Upper lobe of right lung (tissue), 1 donor: ENCODE measurements around the gene DCUN1D3. TPM values are rescaled to one million over a fixed set of nuclear protein-coding genes. Genes with fewer than 3 reads are reported as not detected.
"Not testable (repeated sequence)": the region's sequence is repeated elsewhere in the genome, so short reads cannot be mapped to it uniquely, and the experiment has no call there.

Experiments used
- ATAC-seq: fragments of 200-7000 bp; cut with Tn5 transposase; one replicate; pipeline ENCODE4 v1.9.1; 2020; ENCODE audit warnings: mild to moderate bottlenecking, moderate library complexity
- DNase-seq: peaks from one replicate; pipeline ENCODE4 v3.0.0-alpha.2; 2020
- H3K27ac ChIP-seq: fragments of 200-600 bp; one replicate; pipeline ENCODE4 v1.8.0; 2022
- H3K27me3 ChIP-seq: fragments of 200-600 bp; one replicate; pipeline ENCODE4 v1.8.0; 2022; ENCODE audit warnings: mild to moderate bottlenecking
- H3K36me3 ChIP-seq: fragments of 200-600 bp; one replicate; pipeline ENCODE4 v1.8.0; 2022
- H3K4me1 ChIP-seq: fragments of 200-600 bp; one replicate; pipeline ENCODE4 v1.8.0; 2022
- H3K4me3 ChIP-seq: fragments of 200-600 bp; one replicate; pipeline ENCODE4 v1.8.0; 2022; ENCODE audit warnings: mild to moderate bottlenecking
- H3K9me3 ChIP-seq: fragments of 200-600 bp; one replicate; pipeline ENCODE4 v1.8.0; 2022
- CTCF ChIP-seq: fragments of 200-600 bp; IDR thresholded peaks from one replicate; pipeline ENCODE4 v1.8.0; 2022; ENCODE audit warnings: antibody characterized with exemption
- intact Hi-C: fragments of 100-400 bp; cut with DNase I; formaldehyde crosslinking; loops from one replicate; pipeline ENCODE4 v1.11.0; 2022
- total RNA-seq: library from RNA; stranded (reverse); fragmentation: NEBNext Ultra II Directional; extraction: Animal tissue kit (Norgen Biotek cat#: 25700); gene quantifications from one replicate; pipeline ENCODE4 v1.2.1, GENCODE V29; 2021
- donor health status: DM: no; HTN: yes; CAD: no; lungs with severe emphysema.

DCUN1D3 gene
- total RNA-seq, 1 donor from 2014 or later: 28.7 TPM

DNA sequence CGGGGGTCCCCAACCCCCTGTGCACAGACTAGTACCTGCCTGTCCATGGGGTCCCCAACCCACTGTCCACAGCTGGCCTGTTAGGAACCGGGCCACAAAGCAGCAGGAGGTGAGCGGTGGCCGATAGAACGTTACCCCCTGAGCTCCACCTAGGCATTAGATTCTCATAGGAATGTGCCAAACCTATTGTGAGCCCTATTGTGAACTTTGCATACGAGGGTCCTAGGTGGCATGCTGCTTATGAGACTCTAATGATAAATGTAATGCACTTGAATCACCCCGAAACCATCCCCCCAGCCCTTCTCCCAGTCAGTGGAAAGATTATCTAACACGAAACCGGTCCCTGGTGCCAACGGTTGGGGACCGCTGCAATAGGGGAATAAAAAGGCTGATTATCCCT, 92.3 kb downstream of the DCUN1D3 start:
- no peak for TF ChIP-seq CTCF
- intact Hi-C loops: no loop called here
- Histone ChIP-seq H3K9me3 (no peaks in the 10 kb centered on the region), H3K4me1 (peaks cover 6% of the 10 kb centered on the region), H3K27ac (no peak overlapping the region), H3K36me3 (no peaks in the 10 kb centered on the region), H3K27me3 (no peaks in the 10 kb centered on the region), H3K4me3 (no peak overlapping the region)
- ATAC-seq (no peak), DNase-seq (no peak)

DNA sequence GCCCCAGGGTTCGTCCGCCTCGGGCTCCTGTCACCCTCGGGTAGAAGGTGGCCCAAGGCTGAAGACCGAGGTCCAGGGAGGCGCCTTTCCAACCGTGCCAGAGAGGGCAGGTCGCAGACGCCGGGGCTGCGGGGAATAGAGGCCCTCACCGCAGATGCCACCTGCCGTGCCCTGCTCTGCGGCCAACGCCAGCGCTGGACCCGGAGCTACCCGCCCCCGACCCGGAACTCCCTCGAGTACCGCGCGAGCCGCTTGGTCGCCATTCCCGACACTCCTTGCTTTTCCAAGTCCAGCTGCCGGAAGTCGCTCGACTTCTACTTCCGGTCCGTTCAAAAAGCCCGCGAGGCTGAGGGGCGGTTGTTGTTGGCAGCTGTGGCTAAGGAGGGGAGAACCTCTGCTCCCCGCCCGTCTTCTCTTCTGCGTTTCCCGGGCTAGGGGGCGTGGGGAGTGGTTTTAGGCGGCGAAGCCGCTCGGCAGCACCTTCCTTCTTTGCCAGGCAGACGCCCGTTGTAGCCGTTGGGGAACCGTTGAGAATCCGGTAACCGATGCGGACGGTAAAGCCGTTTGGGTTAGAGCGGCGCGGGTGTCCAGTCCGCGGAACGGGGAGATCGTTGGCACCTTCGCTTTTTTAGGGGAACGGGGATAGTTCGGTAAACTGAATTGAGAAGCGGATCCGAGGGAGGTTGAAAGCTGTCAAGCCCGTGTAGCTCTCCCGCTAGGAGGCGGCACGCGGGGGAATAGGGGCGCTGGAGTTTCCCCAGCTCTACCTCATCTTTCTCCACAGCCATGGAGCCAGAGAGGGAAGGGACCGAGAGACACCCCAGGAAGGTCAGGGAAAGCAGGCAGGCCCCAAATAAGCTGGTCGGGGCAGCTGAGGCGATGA, 93.7 kb downstream of the DCUN1D3 start, which contains the start of the genes ERI2 and REXO5:
ERI2 (minus strand) TSS at position 305 of the 883 bp plus-strand sequence; CDS start at position 263, 42 bp downstream.
REXO5 (plus strand) TSS at position 360 of the 883 bp plus-strand sequence; CDS start at position 787, 427 bp downstream.
- peak; percentile 44 for TF ChIP-seq CTCF
- intact Hi-C loops: no loop called here
- Histone ChIP-seq H3K4me1 (peaks cover 6% of the 10 kb centered on the region), H3K27me3 (no peaks in the 10 kb centered on the region), H3K36me3 (peaks cover 9% of the 10 kb centered on the region), H3K4me3 (peak within 1 kb of the TSS; percentile 85), H3K9me3 (no peaks in the 10 kb centered on the region), H3K27ac (peak within 1 kb of the TSS; percentile 92)
- ATAC-seq (peak; percentile 97), DNase-seq (peak; percentile 94)

DNA sequence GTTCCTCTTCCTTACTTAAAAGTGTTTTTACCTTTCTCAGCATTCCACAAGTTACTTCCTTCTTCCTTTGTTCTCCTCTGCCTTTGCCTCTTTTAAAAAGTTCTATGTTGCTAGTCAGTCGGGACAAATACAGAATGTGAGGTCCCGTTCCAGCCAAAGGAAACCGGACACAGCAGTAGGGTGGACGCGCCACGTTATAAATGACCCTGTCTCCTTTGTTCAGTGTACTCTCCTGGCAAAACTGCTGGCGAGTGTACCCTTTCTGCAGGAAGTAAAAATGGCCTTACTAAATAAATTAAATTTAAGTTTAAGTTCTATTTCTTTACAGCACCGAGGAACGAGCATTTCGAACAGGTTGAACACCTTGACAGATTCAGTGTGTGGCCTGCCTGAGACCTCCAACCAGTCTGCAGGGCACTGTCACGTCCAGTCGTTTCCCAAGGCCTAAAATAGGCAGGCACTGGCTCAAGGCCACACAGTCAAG, 94.4 kb downstream of the DCUN1D3 start:
- H3K27me3 ChIP-seq, H3K4me1 ChIP-seq, H3K9me3 ChIP-seq, DNase-seq, intact Hi-C loops, ATAC-seq, H3K36me3 ChIP-seq: not testable (repeated sequence)
- H3K27ac ChIP-seq: peak overlapping the region; percentile 92
- peak overlapping the region; percentile 85 for H3K4me3 ChIP-seq

Other genes with a start within 250 kb of the DCUN1D3 start
- gene ACSM1, start 202.7 kb downstream of the DCUN1D3 start, total RNA-seq: 0.52 TPM
- 40.7 TPM for gene THUMPD1, start 158.5 kb downstream of the DCUN1D3 start, total RNA-seq
- gene ACSM3, start 136.3 kb downstream of the DCUN1D3 start, total RNA-seq: 34.3 TPM
- 16.5 TPM for gene ERI2, start 93.9 kb downstream of the DCUN1D3 start, total RNA-seq
- gene REXO5, start 93.8 kb downstream of the DCUN1D3 start, total RNA-seq: 1.4 TPM
- 28.9 TPM for gene LYRM1, start 413 bp upstream of the DCUN1D3 start, total RNA-seq